Hepatocyte (in vitro differentiated cells): Measurements from ENCODE around the gene TRABD2A. TPM values are rescaled to one million over a fixed set of nuclear protein-coding genes. Genes with fewer than 3 reads are reported as not detected.

Experiments used
- DNase-seq: peaks from one replicate; pipeline ENCODE4 v3.0.0-alpha.2; 2016; ENCODE audit warnings: low spot score
- H2AFZ ChIP-seq: fragments of 200-600 bp; sonication (generic); 2 replicates; pipeline ENCODE4 v1.6.0; 2016; ENCODE audit warnings: antibody characterized with exemption, mild to moderate bottlenecking
- H3K27ac ChIP-seq: fragments of 200-600 bp; sonication (generic); 2 replicates; pipeline ENCODE4 v1.5.1; 2016; ENCODE audit warnings: mild to moderate bottlenecking
- H3K27me3 ChIP-seq: fragments of 200-600 bp; sonication (generic); 2 replicates; pipeline ENCODE4 v1.6.1; 2016
- H3K36me3 ChIP-seq: fragments of 200-600 bp; sonication (generic); replicated peaks from 2 replicates; pipeline ENCODE4 v1.5.1; 2016; ENCODE audit warnings: low read depth; ENCODE audit not compliant: insufficient read depth
- H3K4me1 ChIP-seq: fragments of 200-600 bp; sonication (generic); 2 replicates; pipeline ENCODE4 v1.5.1; 2016; ENCODE audit warnings: mild to moderate bottlenecking, moderate library complexity; ENCODE audit not compliant: insufficient read depth
- H3K4me2 ChIP-seq: fragments of 200-600 bp; sonication (generic); 2 replicates; pipeline ENCODE4 v1.6.0; 2016
- H3K4me3 ChIP-seq: fragments of 200-600 bp; sonication (generic); 2 replicates; pipeline ENCODE4 v1.5.1; 2016; ENCODE audit warnings: mild to moderate bottlenecking
- H3K79me2 ChIP-seq: fragments of 200-600 bp; sonication (generic); 2 replicates; pipeline ENCODE4 v1.6.0; 2017; ENCODE audit warnings: mild to moderate bottlenecking
- H3K9me2 ChIP-seq: fragments of 200-600 bp; sonication (generic); replicated peaks from 2 replicates; pipeline ENCODE4 v1.6.0; 2017; ENCODE audit warnings: mild to moderate bottlenecking; ENCODE audit not compliant: insufficient read depth
- H3K9me3 ChIP-seq: fragments of 200-600 bp; sonication (generic); 2 replicates; pipeline ENCODE4 v1.5.1; 2016; ENCODE audit warnings: low read depth, mild to moderate bottlenecking
- H4K20me1 ChIP-seq: fragments of 200-600 bp; sonication (generic); 2 replicates; pipeline ENCODE4 v1.6.0; 2016; ENCODE audit warnings: mild to moderate bottlenecking; ENCODE audit not compliant: insufficient read depth, poor library complexity, severe bottlenecking
- EZH2 ChIP-seq: fragments of 200-600 bp; sonication (generic); IDR thresholded peaks from 2 replicates; pipeline ENCODE4 v1.6.1; 2016; ENCODE audit warnings: antibody characterized with exemption, mild to moderate bottlenecking, borderline replicate concordance
- EZH2phosphoT487 ChIP-seq: fragments of 200-600 bp; sonication (generic); IDR thresholded peaks from one replicate; pipeline ENCODE4 v1.6.1; 2018; ENCODE audit warnings: antibody characterized with exemption, mild to moderate bottlenecking, low read depth, moderate library complexity; ENCODE audit not compliant: unreplicated experiment, severe bottlenecking
- WGBS: methylation state at CpG from one replicate; pipeline ENCODE4 v1.1.6; 2016; ENCODE audit warnings: low lambda C conversion rate; ENCODE audit errors: missing lambda C conversion rate; 5-methylcytosine and 5-hydroxymethylcytosine counted together
- polyA plus RNA-seq: library from polyadenylated mRNA; unstranded; fragments of >200 nt; fragmentation: Nextera tagmentation; extraction: Ambion mirVana; gene quantifications from 2 replicates; pipeline ENCODE4 v1.2.1, GENCODE V29; 2016
- total RNA-seq: library from RNA; depleted of rRNA; stranded (reverse); fragments of >200 nt; gene quantifications from 2 replicates; pipeline ENCODE4 v1.2.3, GENCODE V29; 2014
- TF ChIP-seq, protein P1 (sequence below): fragments of 200-600 bp; sonication (generic); IDR thresholded peaks from 2 replicates; pipeline ENCODE4 v1.5.1; 2016; ENCODE audit warnings: antibody characterized with exemption, mild to moderate bottlenecking; ENCODE audit not compliant: poor library complexity

The TRABD2A gene
- total and polyA plus RNA-seq, 2 experiments from 2014 or later: 2.2 to 2.9 TPM

DNA sequence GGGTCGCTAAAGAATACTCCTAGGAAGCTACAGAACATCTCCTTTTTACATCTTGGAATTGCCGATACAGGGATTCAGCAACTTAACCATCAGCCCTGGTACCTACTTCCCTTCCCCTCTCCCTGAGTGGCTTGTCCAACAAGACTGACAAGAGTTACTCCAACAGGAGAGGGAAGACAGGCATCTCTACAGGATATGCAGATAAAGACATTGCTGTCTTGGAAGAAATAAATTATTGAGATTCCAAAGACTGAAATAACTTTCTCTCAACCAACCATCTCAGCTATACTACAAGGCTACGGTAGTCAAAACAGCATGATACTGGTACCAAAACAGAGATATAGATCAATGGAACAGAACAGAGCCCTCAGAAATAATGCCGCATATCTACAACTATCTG is 87.2 kb downstream of the TRABD2A start:
- WGBS: 94% methylated on average over 4 of the region's 4 CpGs
- Histone ChIP-seq H3K9me2 (no peaks in the 10 kb centered on the region), H3K4me1 (no peaks in the 10 kb centered on the region)

DNA sequence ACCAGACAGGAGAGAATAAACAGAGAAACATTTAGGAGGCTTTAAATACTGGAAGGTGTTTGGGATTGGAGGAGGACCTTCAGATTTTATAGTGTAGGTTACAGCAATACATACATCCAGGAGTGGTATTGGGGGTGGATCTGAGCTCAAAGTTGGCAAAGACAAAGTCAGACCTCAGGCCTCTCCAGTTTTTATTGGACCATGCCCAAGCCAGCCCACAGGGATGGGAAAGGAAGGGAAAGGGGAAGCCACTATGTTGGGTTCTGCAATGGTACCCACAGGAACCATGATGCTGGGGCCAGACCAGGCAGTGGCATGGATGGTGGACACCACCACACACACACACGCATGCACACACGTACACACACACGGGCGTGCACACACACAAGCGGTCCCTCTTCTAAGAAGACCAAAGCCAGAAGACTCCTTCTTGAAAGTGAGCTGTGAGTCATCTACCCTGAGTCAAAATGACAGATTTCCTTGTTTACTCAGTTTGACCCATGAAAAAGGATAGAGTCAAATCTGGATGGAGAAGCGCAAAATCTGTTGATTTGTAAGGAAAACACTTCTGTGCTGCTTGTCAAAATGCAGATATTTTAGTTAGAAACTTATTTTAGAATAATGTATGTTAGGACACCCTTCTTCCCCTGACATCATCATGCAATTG is 87.9 kb downstream of the TRABD2A start:
- no peak for DNase-seq
- H2AFZ ChIP-seq: no peak overlapping the region
- no peak overlapping the region for H3K27ac ChIP-seq
- 92% methylated on average over 6 of the region's 6 CpGs for WGBS
- no peaks in the 10 kb centered on the region for H3K9me3 ChIP-seq
- H3K4me3 ChIP-seq: no peak overlapping the region
- no peak for TF ChIP-seq EZH2
- TF ChIP-seq, protein P1, sequence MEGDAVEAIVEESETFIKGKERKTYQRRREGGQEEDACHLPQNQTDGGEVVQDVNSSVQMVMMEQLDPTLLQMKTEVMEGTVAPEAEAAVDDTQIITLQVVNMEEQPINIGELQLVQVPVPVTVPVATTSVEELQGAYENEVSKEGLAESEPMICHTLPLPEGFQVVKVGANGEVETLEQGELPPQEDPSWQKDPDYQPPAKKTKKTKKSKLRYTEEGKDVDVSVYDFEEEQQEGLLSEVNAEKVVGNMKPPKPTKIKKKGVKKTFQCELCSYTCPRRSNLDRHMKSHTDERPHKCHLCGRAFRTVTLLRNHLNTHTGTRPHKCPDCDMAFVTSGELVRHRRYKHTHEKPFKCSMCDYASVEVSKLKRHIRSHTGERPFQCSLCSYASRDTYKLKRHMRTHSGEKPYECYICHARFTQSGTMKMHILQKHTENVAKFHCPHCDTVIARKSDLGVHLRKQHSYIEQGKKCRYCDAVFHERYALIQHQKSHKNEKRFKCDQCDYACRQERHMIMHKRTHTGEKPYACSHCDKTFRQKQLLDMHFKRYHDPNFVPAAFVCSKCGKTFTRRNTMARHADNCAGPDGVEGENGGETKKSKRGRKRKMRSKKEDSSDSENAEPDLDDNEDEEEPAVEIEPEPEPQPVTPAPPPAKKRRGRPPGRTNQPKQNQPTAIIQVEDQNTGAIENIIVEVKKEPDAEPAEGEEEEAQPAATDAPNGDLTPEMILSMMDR: no peak
- TF ChIP-seq EZH2phosphoT487: no peak
- H3K4me1 ChIP-seq: no peaks in the 10 kb centered on the region
- no peaks in the 10 kb centered on the region for H3K9me2 ChIP-seq
- no peaks in the 10 kb centered on the region for H3K79me2 ChIP-seq
- H3K27me3 ChIP-seq: no peaks in the 10 kb centered on the region
- no peaks in the 10 kb centered on the region for H4K20me1 ChIP-seq
- H3K36me3 ChIP-seq: no peaks in the 10 kb centered on the region
- no peak overlapping the region for H3K4me2 ChIP-seq

More for the DNA sequence above, 87.2 kb downstream of the TRABD2A start:
- no peaks in the 10 kb centered on the region for H3K9me3 ChIP-seq
- TF ChIP-seq, protein P1: no peak
- TF ChIP-seq EZH2phosphoT487 (no peak), EZH2 (no peak)
- H2AFZ ChIP-seq: no peak overlapping the region
- no peak overlapping the region for H3K27ac ChIP-seq
- H3K79me2 ChIP-seq: no peaks in the 10 kb centered on the region
- H3K4me3 ChIP-seq: no peak overlapping the region
- H3K4me2 ChIP-seq: no peak overlapping the region
- H3K27me3 ChIP-seq: no peaks in the 10 kb centered on the region
- DNase-seq: no peak
- H3K36me3 ChIP-seq: no peaks in the 10 kb centered on the region
- no peaks in the 10 kb centered on the region for H4K20me1 ChIP-seq

DNA sequence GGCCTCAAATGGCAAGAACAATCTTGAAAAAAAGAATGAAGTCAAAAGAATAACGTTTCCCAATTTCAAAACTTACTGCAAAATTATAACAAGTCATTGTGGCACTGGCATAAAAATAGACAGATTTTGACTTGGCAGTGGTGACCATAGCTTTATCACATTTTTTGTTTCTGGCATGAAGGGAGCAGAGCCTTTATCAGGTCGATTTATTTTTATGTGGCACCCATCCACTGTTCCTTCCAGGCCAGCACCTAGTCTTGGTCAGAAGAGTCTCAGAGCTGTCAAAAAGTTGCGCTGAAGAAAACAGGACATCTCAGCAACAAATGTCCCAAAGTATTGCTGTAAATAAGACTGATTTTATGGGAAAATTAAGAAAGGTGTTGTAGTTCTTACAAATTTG is 92.4 kb downstream of the TRABD2A start:
- Histone ChIP-seq H3K4me3 (no peak overlapping the region), H3K27ac (no peak overlapping the region), H4K20me1 (no peaks in the 10 kb centered on the region), H2AFZ (no peak overlapping the region), H3K36me3 (no peaks in the 10 kb centered on the region), H3K27me3 (no peaks in the 10 kb centered on the region), H3K79me2 (no peaks in the 10 kb centered on the region), H3K4me2 (no peak overlapping the region), H3K9me3 (no peaks in the 10 kb centered on the region), H3K4me1 (no peaks in the 10 kb centered on the region), H3K9me2 (no peaks in the 10 kb centered on the region)
- no peak for DNase-seq
- 81% methylated on average over 3 of the region's 3 CpGs for WGBS
- TF ChIP-seq EZH2 (no peak), EZH2phosphoT487 (no peak)
- TF ChIP-seq, protein P1: no peak

DNA sequence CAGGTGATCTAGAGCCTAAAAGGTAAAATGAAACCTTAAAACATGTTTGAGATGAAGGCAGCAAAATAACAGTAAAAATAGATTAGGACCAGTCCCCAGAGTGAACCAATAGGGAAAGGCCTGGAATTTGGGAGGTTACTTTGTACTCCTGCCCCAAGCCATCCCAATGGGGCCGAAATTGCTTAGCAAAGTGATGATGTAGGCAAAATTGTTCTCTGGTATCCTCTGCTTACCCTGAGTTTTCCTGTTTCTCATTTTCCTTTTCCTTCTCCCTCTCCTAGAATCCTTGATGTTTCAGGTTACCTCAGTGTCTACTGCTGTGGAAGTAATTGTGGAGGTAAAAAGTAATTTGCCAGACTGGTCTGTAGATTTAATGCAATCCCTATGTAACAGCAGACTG is 92.9 kb downstream of the TRABD2A start:
- no peaks in the 10 kb centered on the region for H3K9me3 ChIP-seq
- H3K4me3 ChIP-seq: no peak overlapping the region
- H4K20me1 ChIP-seq: no peaks in the 10 kb centered on the region
- DNase-seq: no peak
- no peaks in the 10 kb centered on the region for H3K36me3 ChIP-seq
- H3K27me3 ChIP-seq: no peaks in the 10 kb centered on the region
- no peaks in the 10 kb centered on the region for H3K79me2 ChIP-seq
- WGBS: 94% methylated on average over 1 of the region's 1 CpG
- H2AFZ ChIP-seq: no peak overlapping the region
- no peaks in the 10 kb centered on the region for H3K4me1 ChIP-seq
- no peaks in the 10 kb centered on the region for H3K9me2 ChIP-seq
- no peak overlapping the region for H3K27ac ChIP-seq
- TF ChIP-seq EZH2phosphoT487: no peak
- TF ChIP-seq, protein P1: no peak
- TF ChIP-seq EZH2: no peak
- no peak overlapping the region for H3K4me2 ChIP-seq
